HCT116 (cell line): Measurements from ENCODE around the gene SLC25A17. TPM values are rescaled to one million over a fixed set of nuclear protein-coding genes. Genes with fewer than 3 reads are reported as not detected.

ENCODE experiments used
- ATAC-seq: fragments of 200-7000 bp; cut with Tn5 transposase; 2 replicates; pipeline ENCODE4 v1.9.1; 2020; ENCODE audit warnings: mild to moderate bottlenecking, moderate library complexity
- BruUV-seq: library from RNA; stranded (reverse); fragments of 400-500 nt; replicated peaks from 2 replicates; lab custom pipeline; 2021; lab: Mats Ljungman, UMichigan
- CTCF ChIA-PET: fragments of 300-600 bp; sonication (Branson Sonifier 250); formaldehyde crosslinking; loops from one replicate; lab custom pipeline; 2021; ENCODE audit warnings: antibody characterized with exemption; lab: Charles Lee
- POLR2A ChIA-PET: fragments of 300-600, 350-600 bp; sonication (Branson Sonifier 250); formaldehyde crosslinking; loops from one replicate; lab custom pipeline; 2021; ENCODE audit warnings: antibody characterized with exemption; lab: Charles Lee
- RAD21 ChIA-PET, 2 experiments: fragments of 300-600 bp; sonication (Branson Sonifier 250); formaldehyde crosslinking; loops; one replicate each; lab custom pipeline; 2023; ENCODE audit warnings: low total read pairs in 2 of 2; ENCODE audit not compliant: uncharacterized antibody in 2 of 2, unreplicated experiment in 2 of 2, low non-redundant PET in 1 of 2; lab: Charles Lee
- DNase-seq: peaks from one replicate; pipeline ENCODE4 v3.0.0-alpha.2; 2010; ENCODE audit warnings: low read depth, low spot score
- H2AFZ ChIP-seq: fragments of 200-600 bp; shearing (Covaris generic), sonication (generic); 2 replicates; pipeline ENCODE4 v1.6.1; 2017; ENCODE audit warnings: low read depth, mixed run types, mixed read lengths, antibody characterized with exemption, low read length; ENCODE audit not compliant: poor library complexity, severe bottlenecking
- H3K27ac ChIP-seq: 2 replicates; pipeline ENCODE4 v1.5.1; 2012; ENCODE audit warnings: low read depth, low read length
- H3K27me3 ChIP-seq: fragments of 200-600 bp; sonication (generic); 2 replicates; pipeline ENCODE4 v1.6.1; 2016; ENCODE audit warnings: mixed run types, low read length, mixed read lengths; ENCODE audit not compliant: insufficient read depth
- H3K36me3 ChIP-seq, 2 experiments: fragments of 200-500 bp in 1 of 2; fragments of 200-600 bp in 1 of 2; sonication (Bioruptor generic) in 1 of 2; sonication (generic) in 1 of 2; 2 replicates each; pipeline versions ENCODE4 v1.5.1 to v1.6.1; 2014 to 2016; ENCODE audit warnings: low read length in 2 of 2, inconsistent platforms in 1 of 2, mixed read lengths in 1 of 2, mixed run types in 1 of 2; ENCODE audit not compliant: insufficient read depth in 2 of 2, control insufficient read depth in 1 of 2
- H3K4me1 ChIP-seq, 2 experiments: fragments of 200-600 bp in 1 of 2; sonication (generic) in 1 of 2; 2 replicates each; pipeline versions ENCODE4 v1.5.1 to v1.6.1; 2012 to 2017; ENCODE audit warnings: low read length in 2 of 2, inconsistent platforms in 1 of 2, mild to moderate bottlenecking in 1 of 2, mixed read lengths in 1 of 2, mixed run types in 1 of 2, moderate library complexity in 1 of 2; ENCODE audit not compliant: insufficient read depth in 2 of 2, control insufficient read depth in 1 of 2
- H3K4me2 ChIP-seq: fragments of 200-600 bp; sonication (generic); 2 replicates; pipeline ENCODE4 v1.6.1; 2017; ENCODE audit warnings: mixed run types, low read length, mixed read lengths
- H3K4me3 ChIP-seq, 2 experiments: fragments of 200-600 bp in 1 of 2; sonication (generic) in 1 of 2; replicated peaks in 1 of 2; 2 replicates each; pipeline ENCODE4 v1.5.1; 2011 to 2016; ENCODE audit warnings: low read length in 2 of 2, control low read depth in 1 of 2, low read depth in 1 of 2, mild to moderate bottlenecking in 1 of 2, mixed read lengths in 1 of 2, mixed run types in 1 of 2
- H3K79me2 ChIP-seq: fragments of 200-600 bp; sonication (generic); 2 replicates; pipeline ENCODE4 v1.6.1; 2017; ENCODE audit warnings: mild to moderate bottlenecking, mixed run types, low read length, moderate library complexity, mixed read lengths; ENCODE audit not compliant: insufficient read depth
- H3K9ac ChIP-seq: fragments of 200-600 bp; sonication (generic); 2 replicates; pipeline ENCODE4 v1.6.1; 2016; ENCODE audit warnings: low read length, mixed read lengths
- H3K9me2 ChIP-seq: fragments of 200-600 bp; sonication (generic), shearing (Covaris generic); 2 replicates; pipeline ENCODE4 v1.6.1; 2017; ENCODE audit warnings: mixed run types, mild to moderate bottlenecking, moderate library complexity; ENCODE audit not compliant: insufficient read depth
- H3K9me3 ChIP-seq, 2 experiments: fragments of 200-500 bp in 1 of 2; fragments of 200-600 bp in 1 of 2; sonication (Bioruptor generic) in 1 of 2; sonication (generic) in 1 of 2; 2 replicates each; pipeline ENCODE4 v1.6.1; 2014 to 2017; ENCODE audit warnings: low read length in 2 of 2, mixed read lengths in 2 of 2, inconsistent platforms in 1 of 2, low read depth in 1 of 2, mild to moderate bottlenecking in 1 of 2, mixed run types in 1 of 2, moderate library complexity in 1 of 2; ENCODE audit not compliant: control insufficient read depth in 1 of 2, insufficient read depth in 1 of 2
- H4K20me1 ChIP-seq: fragments of 200-600 bp; sonication (generic), shearing (Covaris generic); 2 replicates; pipeline ENCODE4 v1.6.1; 2017; ENCODE audit warnings: mixed run types, mild to moderate bottlenecking, moderate library complexity; ENCODE audit not compliant: insufficient read depth
- CEBPB ChIP-seq: IDR thresholded peaks from 2 replicates; pipeline ENCODE4 v1.6.1; 2012; ENCODE audit warnings: low read depth
- CTCF ChIP-seq, 3 experiments: fragments of 200-600 bp in 1 of 3; sonication (generic) in 1 of 3; IDR thresholded peaks in 2 of 3; conservative IDR thresholded peaks in 1 of 3; 2 replicates each; pipeline ENCODE4 v1.5.1; 2012 to 2017; ENCODE audit warnings: low read depth in 2 of 3, low read length in 2 of 3, antibody characterized with exemption in 1 of 3, borderline replicate concordance in 1 of 3, control low read depth in 1 of 3, mild to moderate bottlenecking in 1 of 3, mixed read lengths in 1 of 3, mixed run types in 1 of 3, moderate library complexity in 1 of 3; ENCODE audit not compliant: insufficient read depth in 1 of 3
- ELF1 ChIP-seq: IDR thresholded peaks from 2 replicates; pipeline ENCODE4 v1.6.1; 2012; ENCODE audit warnings: low read depth, borderline replicate concordance
- FOSL1 ChIP-seq: IDR thresholded peaks from 2 replicates; pipeline ENCODE4 v1.6.1; 2012; ENCODE audit warnings: low read depth
- MAX ChIP-seq: IDR thresholded peaks from 2 replicates; pipeline ENCODE4 v1.6.1; 2012
- POLR2A ChIP-seq: IDR thresholded peaks from 2 replicates; pipeline ENCODE4 v1.7.0; 2011; ENCODE audit warnings: borderline replicate concordance; ENCODE audit not compliant: insufficient read depth, insufficient read length; ENCODE audit errors: extremely low read depth
- POLR2AphosphoS5 ChIP-seq: IDR thresholded peaks from 2 replicates; pipeline ENCODE4 v1.6.1; 2011; ENCODE audit warnings: mild to moderate bottlenecking, low read depth, low read length, moderate library complexity
- RAD21 ChIP-seq: IDR thresholded peaks from 2 replicates; pipeline ENCODE4 v1.6.1; 2012; ENCODE audit warnings: low read depth, mild to moderate bottlenecking
- SIN3A ChIP-seq: IDR thresholded peaks from 2 replicates; pipeline ENCODE4 v1.6.1; 2012; ENCODE audit warnings: low read depth
- SP1 ChIP-seq: IDR thresholded peaks from 2 replicates; pipeline ENCODE4 v1.6.1; 2012; ENCODE audit warnings: low read depth
- SRF ChIP-seq: IDR thresholded peaks from 2 replicates; pipeline ENCODE4 v1.6.1; 2012; ENCODE audit warnings: low read depth
- TCF7L2 ChIP-seq: IDR thresholded peaks from 2 replicates; pipeline ENCODE4 v1.7.0; 2011; ENCODE audit warnings: borderline replicate concordance, inconsistent platforms; ENCODE audit not compliant: insufficient read depth, insufficient read length; ENCODE audit errors: extremely low read depth
- ZBTB33 ChIP-seq: IDR thresholded peaks from 2 replicates; pipeline ENCODE4 v1.6.1; 2011; ENCODE audit warnings: mild to moderate bottlenecking, low read length, moderate library complexity; ENCODE audit not compliant: insufficient replicate concordance; ENCODE audit errors: extremely low read depth
- ZNF274 ChIP-seq: fragments of 200-500 bp; sonication (Bioruptor generic); IDR thresholded peaks from 2 replicates; pipeline ENCODE4 v1.6.1; 2014; ENCODE audit warnings: mild to moderate bottlenecking, low read depth, low read length, inconsistent platforms
- intact Hi-C: fragments of 100-400 bp; cut with micrococcal nuclease; formaldehyde crosslinking; loops from 2 replicates; pipeline ENCODE4 v1.10.0; 2022
- total RNA-seq: library from RNA; stranded (reverse); gene quantifications from one replicate; pipeline ENCODE4 v1.2.1, GENCODE V29; 2021; ENCODE audit not compliant: unreplicated experiment

The SLC25A17 gene
- total RNA-seq, 1 experiment from 2014 or later = 16.6 TPM

- H3K4me2 ChIP-seq = no peak overlapping the region
- H3K4me3 ChIP-seq = no peak overlapping the region
- H3K9ac ChIP-seq = no peak overlapping the region
- BruUV-seq = no TSS peak
- intact Hi-C loops = no loop called here
- H3K36me3 ChIP-seq = no peaks in the 10 kb centered on the region
- no peak for ATAC-seq
- no peak for TF ChIP-seq POLR2AphosphoS5
- TF ChIP-seq SRF = no peak
- TF ChIP-seq SP1 = no peak
- no peak for TF ChIP-seq TCF7L2
- TF ChIP-seq POLR2A = no peak
- no peak for TF ChIP-seq CTCF (IDR thresholded peaks at IDR 0.05 in 2 of 3, conservative IDR thresholded peaks at IDR 0.05 in 1 of 3; ENCODE audit: borderline replicate concordance in 1 of 3, insufficient read depth in 1 of 3, low read depth in 2 of 3, low read length in 2 of 3)
- no peak for TF ChIP-seq SIN3A
- no peak for TF ChIP-seq ELF1
- no peak for TF ChIP-seq FOSL1
- no peak for TF ChIP-seq CEBPB
- no peak for TF ChIP-seq ZNF274
- TF ChIP-seq RAD21 = no peak
- TF ChIP-seq ZBTB33 = no peak
- no peak for TF ChIP-seq MAX
- H3K79me2 ChIP-seq = no peaks in the 10 kb centered on the region
- peaks cover 0 to 5% of the 10 kb centered on the region in 2 experiments; a peak in 1 of 4 replicates for H3K9me3 ChIP-seq
- H4K20me1 ChIP-seq = no peaks in the 10 kb centered on the region
- no peak overlapping the region for H2AFZ ChIP-seq
- ChIA-PET CTCF (no interaction called here), RAD21 (interaction anchor here in 1 of 2 experiments (1.2 kb wide), 1 partner anchor 70 kb away, joined by 3 read pairs; no protein-coding TSS in a partner anchor), POLR2A (no interaction called here)
- H3K27me3 ChIP-seq = no peaks in the 10 kb centered on the region
- no peak for DNase-seq
- H3K9me2 ChIP-seq = no peaks in the 10 kb centered on the region
- H3K4me1 ChIP-seq = peaks cover 0 to 1% of the 10 kb centered on the region in 2 experiments; a peak in 1 of 4 replicates
- H3K27ac ChIP-seq = no peak overlapping the region
These were observed 66.0 kb downstream of the SLC25A17 start for GRCh38 chr22:40753114-40753513.
